Fibroblast of pulmonary artery (primary cell): ENCODE measurements around the gene WDFY3.

Source experiments
- DNase-seq: peaks from one replicate; pipeline ENCODE4 v3.0.0-alpha.2; 2010; ENCODE audit warnings: low read depth
- H3K4me3 ChIP-seq: replicated peaks from 2 replicates; pipeline ENCODE4 v1.5.1; 2011; ENCODE audit warnings: low read depth, mild to moderate bottlenecking, control low read depth, low read length, moderate library complexity
- TF ChIP-seq, protein P1 (sequence below): IDR thresholded peaks from 2 replicates; pipeline ENCODE4 v1.5.1; 2011; ENCODE audit warnings: mild to moderate bottlenecking, control low read depth, low read length, inconsistent platforms; ENCODE audit errors: missing control alignments

WDFY3 gene

DNA sequence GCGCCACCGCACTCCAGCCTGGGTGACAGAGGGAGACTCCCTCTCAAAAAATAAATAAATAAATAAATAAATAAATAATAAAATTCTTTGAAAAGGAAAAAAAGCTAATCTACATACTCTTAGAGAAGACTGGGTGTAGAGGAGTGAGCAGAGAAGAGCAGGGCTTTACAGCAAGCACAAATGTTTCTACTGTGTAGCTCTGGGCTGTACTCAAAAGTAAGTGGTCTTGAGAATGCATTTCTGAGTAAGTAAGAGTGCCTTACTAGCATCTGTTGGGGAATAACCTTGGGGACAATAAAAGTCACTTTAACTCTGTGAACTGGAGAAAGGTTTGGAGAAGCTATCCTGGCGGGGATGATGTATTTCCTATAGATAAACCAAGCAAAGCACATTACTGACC is 185.8 kb downstream of the WDFY3 start:
- DNase-seq, result no peak
- TF ChIP-seq, protein P1, sequence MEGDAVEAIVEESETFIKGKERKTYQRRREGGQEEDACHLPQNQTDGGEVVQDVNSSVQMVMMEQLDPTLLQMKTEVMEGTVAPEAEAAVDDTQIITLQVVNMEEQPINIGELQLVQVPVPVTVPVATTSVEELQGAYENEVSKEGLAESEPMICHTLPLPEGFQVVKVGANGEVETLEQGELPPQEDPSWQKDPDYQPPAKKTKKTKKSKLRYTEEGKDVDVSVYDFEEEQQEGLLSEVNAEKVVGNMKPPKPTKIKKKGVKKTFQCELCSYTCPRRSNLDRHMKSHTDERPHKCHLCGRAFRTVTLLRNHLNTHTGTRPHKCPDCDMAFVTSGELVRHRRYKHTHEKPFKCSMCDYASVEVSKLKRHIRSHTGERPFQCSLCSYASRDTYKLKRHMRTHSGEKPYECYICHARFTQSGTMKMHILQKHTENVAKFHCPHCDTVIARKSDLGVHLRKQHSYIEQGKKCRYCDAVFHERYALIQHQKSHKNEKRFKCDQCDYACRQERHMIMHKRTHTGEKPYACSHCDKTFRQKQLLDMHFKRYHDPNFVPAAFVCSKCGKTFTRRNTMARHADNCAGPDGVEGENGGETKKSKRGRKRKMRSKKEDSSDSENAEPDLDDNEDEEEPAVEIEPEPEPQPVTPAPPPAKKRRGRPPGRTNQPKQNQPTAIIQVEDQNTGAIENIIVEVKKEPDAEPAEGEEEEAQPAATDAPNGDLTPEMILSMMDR, result no peak
- no peak overlapping the region for H3K4me3 ChIP-seq

DNA sequence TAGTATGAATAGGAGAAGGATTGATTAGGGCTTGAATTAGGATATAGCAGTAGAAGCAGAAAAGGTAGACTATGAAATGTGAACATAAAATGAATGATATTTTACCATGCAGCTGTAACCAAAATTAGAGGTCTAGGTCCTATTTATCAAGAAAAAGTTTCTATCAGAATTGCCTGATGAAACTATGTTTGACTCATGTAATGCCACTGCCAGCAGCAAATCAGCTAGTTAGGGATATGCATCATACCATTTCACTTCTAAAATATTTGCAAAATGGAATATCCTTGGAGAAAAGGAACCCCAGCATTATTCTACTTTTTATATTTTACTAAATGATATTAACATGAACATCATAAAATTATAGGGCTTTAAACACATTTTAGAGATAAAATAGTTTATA is 188.4 kb downstream of the WDFY3 start:
- no peak overlapping the region for H3K4me3 ChIP-seq
- TF ChIP-seq, protein P1, result no peak
- no peak for DNase-seq

DNA sequence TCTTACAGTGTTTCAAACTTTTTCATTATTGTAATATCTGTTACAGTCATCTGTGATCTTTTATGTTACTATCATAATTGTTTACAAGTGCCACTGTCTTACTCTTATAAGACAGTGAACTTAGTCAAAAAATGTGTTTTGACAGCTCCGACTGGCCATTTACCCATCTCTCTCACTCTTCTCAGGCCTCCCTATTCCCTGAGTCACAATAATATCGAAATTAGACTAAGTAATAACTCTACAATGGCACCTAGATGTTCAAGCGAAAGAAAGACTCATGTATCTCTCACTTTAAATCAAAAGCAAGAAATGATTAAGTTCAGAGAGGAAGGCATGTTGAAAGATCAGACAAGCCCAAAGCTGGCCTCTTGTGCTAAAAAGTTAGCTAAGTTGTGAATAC is 199.3 kb downstream of the WDFY3 start:
- DNase-seq, result no peak
- H3K4me3 ChIP-seq, result no peak overlapping the region
- TF ChIP-seq, protein P1, result no peak

DNA sequence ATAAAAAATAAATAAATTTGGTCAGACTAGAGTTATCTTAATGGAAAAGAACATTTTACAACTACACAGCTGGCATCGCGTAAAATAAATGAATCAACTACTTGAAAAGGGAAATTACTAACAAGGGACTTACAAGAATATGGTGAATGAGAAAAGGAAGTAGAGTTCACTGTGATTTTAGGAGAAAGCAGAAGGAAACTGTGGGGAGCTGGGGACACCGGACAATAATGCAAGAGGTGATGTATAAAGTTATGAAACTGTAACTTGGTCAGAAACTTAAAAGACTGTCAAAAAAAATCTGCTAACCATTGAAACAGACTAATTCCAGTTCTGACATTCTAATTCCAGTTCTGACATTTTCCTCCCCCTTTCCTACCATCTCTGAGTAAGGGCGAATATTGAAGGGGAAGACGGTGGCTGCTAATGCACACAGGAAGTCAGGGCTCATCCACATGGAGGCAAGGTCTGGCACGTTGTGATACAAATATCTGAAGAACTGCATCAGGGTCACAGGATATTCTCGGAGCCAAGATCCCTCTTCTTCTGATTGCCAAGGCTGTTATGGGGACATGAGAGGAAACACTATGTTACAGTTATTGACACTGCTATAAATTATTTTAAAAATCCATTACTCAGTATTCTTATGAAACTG is 213.0 kb downstream of the WDFY3 start:
- TF ChIP-seq, protein P1, result no peak
- no peak for DNase-seq
- no peak overlapping the region for H3K4me3 ChIP-seq

DNA sequence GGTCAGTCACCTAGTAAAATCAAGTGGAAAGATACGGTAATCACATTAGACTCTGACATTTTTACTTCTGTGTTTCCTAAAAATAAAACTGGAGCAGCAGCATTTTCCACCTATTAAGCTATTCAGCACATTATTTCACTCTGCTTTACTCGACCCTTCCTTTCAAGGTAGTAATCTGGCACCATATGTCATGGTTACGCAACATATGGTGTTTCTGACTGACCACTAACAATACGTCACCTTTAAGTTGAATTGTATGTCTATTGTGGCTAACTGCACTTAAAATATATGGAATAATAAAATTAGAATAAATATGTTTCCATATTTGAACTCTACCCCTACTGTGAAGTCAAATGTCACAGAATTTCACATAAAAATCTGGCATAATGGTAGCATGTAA is 214.8 kb downstream of the WDFY3 start:
- no peak overlapping the region for H3K4me3 ChIP-seq
- TF ChIP-seq, protein P1, result no peak
- no peak for DNase-seq

DNA sequence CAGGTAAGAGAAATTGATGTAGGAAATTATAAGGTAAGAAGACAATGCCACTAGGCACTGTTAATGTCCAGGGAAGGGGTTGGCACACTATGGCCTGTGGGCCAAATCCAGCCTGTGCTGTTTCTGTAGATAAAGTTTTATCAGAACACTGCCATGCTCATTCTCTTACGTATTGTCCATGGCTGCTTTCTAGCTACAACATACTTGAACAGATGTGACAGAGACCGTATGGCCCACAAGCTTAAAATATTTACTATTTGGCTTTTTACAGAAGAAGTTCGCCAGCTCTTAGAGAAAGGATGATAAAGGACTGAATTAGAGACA is 215.6 kb downstream of the WDFY3 start:
- H3K4me3 ChIP-seq, result no peak overlapping the region
- TF ChIP-seq, protein P1, result no peak
- DNase-seq, result no peak

DNA sequence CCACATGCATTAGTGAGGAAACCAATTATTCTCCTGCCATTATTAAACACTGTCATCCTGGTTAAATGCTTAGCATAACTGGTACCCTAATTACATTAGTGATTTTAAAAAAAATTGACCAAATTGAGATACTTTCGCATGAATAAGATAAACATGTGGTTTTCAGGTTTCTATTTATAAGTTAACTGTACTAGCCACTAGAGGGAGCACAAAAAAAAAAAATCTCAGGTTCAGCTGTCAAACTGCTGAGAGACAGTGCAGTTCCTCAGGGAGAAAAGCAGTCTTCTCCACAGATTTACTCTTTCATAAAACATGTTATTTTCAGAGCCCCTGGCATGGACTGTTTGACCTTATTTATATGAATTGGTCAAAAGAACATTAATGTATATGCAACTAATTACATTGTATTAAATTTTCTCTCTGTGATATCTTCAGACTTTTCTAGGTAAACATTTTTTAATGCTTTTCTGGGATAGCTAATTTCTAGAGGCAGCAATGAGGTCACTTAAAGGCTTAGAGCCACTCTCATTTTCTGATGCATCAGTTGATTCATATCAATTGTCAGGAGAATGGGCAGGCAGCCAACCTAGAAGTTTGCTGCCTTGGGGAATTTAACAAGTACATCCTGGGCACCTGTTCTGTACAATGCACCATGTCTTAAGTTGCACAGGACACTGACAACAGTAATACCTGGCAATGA is 216.1 kb downstream of the WDFY3 start:
- DNase-seq, result peak; percentile 73
- no peak overlapping the region for H3K4me3 ChIP-seq
- TF ChIP-seq, protein P1, result peak; percentile 57
